ENCODE data around the gene HNRNPC. TPM values are rescaled to one million over a fixed set of nuclear protein-coding genes. Genes with fewer than 3 reads are reported as not detected.
"Not testable (repeated sequence)": the region's sequence is repeated elsewhere in the genome, so short reads cannot be mapped to it uniquely, and the experiment has no call there.

Gene HNRNPC
- total RNA-seq = 100 to 1,000 TPM; 658 to 677 TPM

DNA sequence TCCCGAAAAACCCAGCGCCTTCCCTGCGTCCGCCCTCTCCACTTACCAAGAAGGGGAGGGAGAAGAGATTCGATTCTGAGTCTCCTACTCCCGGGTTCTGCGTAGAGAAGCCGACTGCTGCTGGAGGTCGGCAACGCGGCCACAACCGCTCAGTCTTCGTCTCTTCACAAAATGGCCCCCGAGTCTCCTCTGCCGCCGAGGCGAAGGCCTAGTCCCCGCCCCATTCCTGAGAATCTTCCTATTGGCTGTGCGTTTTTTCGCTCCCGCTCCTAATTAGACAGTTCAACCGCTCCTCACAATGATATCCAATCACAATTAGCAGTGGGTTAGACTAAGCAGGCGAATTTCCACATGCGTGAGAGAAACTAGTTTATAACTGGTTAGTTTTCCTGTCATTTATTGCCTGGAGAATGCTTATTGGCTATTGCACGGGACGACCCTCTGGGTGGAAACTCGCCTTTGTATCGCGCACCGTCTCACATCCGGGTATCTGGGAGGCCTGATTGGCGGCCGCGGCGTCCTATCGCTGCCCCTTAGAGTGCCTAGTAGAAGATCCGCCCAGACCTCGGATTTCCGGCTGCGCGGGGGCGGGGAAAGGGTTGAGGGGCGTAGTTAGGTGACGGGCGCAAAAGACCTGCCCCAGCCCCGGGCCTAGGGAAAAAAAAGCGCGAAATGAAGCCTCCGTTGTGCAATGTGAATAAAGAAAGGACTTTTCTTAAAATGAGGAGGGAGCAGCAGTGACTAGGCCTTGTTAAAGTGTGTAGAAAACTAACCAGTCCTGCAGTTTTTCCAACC lies at the start of gene HNRNPC:
HNRNPC (minus strand) TSS at position 191 of the 795 bp plus-strand sequence. CDS start 35,249 bp downstream, outside the sequence.
- POLR2A ChIA-PET = interaction anchor here (0.8 to 1.5 kb wide), 3 partner anchors 15 to 168 kb away, joined by 3 to 6 read pairs (median 3); no protein-coding TSS in a partner anchor
- Mint-ChIP-seq H3K27me3 (no peaks in the 10 kb centered on the region), H3K9me3 (no peaks in the 10 kb centered on the region), H3K36me3 (peaks cover 30% of the 10 kb centered on the region), H3K4me3 (peak within 1 kb of the TSS; percentile 99), H3K27ac (peak within 1 kb of the TSS; percentile 100), H3K4me1 (peaks cover 38% of the 10 kb centered on the region)
- ATAC-seq (ENCODE audit: low read depth) = peak; percentile 92
- peak; percentile 100 for DNase-seq

DNA sequence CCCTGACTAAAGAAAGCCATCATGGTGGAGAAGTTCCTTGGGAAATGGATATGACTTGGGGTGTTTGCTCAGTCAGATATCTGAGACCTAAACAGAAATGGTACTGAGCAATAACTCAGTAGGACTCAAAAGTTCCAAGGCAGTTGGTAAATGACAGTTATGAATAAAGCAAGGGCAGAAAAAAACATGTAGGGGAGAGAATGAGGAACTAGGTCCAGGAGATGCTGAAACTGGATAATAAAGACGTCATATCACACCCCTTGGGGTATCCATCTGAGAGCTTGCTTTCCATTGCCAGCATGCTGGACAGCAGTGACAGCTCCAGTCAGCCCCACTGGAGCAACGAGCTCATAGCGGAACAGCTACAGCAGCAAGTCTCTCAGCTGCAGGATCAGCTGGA lies 48.2 kb upstream of the HNRNPC start:
- H3K4me1 Mint-ChIP-seq = peaks cover 6% of the 10 kb centered on the region
- no peak overlapping the region for H3K27ac Mint-ChIP-seq
- POLR2A ChIA-PET = no interaction called here
- no peak for ATAC-seq (ENCODE audit: low read depth)
- no peaks in the 10 kb centered on the region for H3K9me3 Mint-ChIP-seq
- H3K36me3 Mint-ChIP-seq = no peaks in the 10 kb centered on the region
- H3K27me3 Mint-ChIP-seq = peaks cover 24% of the 10 kb centered on the region
- no peak overlapping the region for H3K4me3 Mint-ChIP-seq
- no peak for DNase-seq

DNA sequence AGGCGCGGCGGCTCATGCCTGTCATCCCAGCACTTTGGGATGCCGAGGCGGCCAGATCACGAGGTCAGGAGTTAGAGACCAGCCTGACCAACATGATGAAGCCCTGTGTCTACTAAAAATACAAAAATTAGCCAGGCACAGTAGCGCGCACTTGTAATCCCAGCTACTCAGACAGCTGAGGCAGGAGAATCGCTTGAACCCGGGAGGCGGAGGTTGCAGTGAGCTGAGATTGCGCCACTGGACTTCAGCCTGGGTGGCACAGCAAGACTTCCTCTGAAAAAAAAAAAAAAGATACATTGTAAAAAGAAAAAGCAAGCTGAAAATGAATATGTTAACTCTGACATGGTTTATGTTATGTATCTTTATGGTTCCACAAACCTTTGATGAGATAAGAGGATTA lies 44.3 kb upstream of the HNRNPC start:
- ATAC-seq (ENCODE audit: low read depth) = no peak
- H3K4me1 Mint-ChIP-seq = peaks cover 7% of the 10 kb centered on the region
- no peak overlapping the region for H3K4me3 Mint-ChIP-seq
- no peak overlapping the region for H3K27ac Mint-ChIP-seq
- peaks cover 2% of the 10 kb centered on the region for H3K9me3 Mint-ChIP-seq
- no peaks in the 10 kb centered on the region for H3K36me3 Mint-ChIP-seq
- no peak for DNase-seq
- H3K27me3 Mint-ChIP-seq = peaks cover 19% of the 10 kb centered on the region
- POLR2A ChIA-PET = interaction anchor here (0.9 kb wide), 1 partner anchor 164 kb away, joined by 3 read pairs; no protein-coding TSS in a partner anchor

DNA sequence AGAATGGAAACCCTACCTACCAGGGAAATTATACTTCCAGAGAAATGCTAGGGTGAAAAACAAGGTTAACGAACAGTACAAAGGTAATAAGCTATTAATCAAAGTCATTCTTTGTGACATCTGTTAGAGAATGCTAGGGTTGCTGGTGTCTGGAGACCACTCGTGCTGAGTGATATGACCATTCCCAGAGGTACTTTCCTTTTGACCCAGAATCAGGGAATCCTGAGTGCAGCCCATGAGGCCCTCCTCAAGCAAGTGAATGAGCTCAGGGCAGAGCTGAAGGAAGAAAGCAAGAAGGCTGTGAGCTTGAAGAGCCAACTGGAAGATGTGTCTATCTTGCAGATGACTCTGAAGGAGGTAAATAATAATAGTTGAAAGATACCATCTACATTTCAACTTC lies 42.4 kb upstream of the HNRNPC start:
- no peak overlapping the region for H3K27ac Mint-ChIP-seq
- no peak for DNase-seq
- ATAC-seq (ENCODE audit: low read depth) = no peak
- H3K27me3 Mint-ChIP-seq = peaks cover 17% of the 10 kb centered on the region
- POLR2A ChIA-PET = no interaction called here
- peaks cover 2% of the 10 kb centered on the region for H3K9me3 Mint-ChIP-seq
- H3K4me1 Mint-ChIP-seq = peaks cover 14% of the 10 kb centered on the region
- no peak overlapping the region for H3K4me3 Mint-ChIP-seq
- no peaks in the 10 kb centered on the region for H3K36me3 Mint-ChIP-seq

DNA sequence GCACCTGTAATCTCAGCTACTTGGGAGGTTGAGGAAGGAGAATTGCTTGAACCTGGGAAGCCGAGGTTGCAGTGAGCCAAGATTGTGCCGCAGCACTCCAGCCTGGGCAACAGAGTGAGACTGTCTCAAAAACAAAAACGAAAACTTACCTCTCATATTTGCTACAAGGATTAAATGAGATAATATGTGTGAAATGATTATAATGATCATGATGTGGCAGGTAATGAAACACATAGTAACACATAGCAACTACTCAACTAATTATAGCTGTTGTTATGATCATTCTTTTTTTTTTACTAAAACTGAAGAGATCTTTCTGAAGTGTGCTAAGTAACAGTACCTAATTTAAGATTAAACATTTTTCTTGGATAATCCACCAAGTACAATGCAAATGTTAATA lies 40.7 kb upstream of the HNRNPC start:
- Mint-ChIP-seq H3K9me3 (peaks cover 2% of the 10 kb centered on the region), H3K27me3 (peaks cover 18% of the 10 kb centered on the region), H3K27ac (no peak overlapping the region), H3K4me1 (peaks cover 14% of the 10 kb centered on the region), H3K36me3 (no peaks in the 10 kb centered on the region), H3K4me3 (no peak overlapping the region)
- POLR2A ChIA-PET = no interaction called here
- no peak for DNase-seq
- no peak for ATAC-seq (ENCODE audit: low read depth)

DNA sequence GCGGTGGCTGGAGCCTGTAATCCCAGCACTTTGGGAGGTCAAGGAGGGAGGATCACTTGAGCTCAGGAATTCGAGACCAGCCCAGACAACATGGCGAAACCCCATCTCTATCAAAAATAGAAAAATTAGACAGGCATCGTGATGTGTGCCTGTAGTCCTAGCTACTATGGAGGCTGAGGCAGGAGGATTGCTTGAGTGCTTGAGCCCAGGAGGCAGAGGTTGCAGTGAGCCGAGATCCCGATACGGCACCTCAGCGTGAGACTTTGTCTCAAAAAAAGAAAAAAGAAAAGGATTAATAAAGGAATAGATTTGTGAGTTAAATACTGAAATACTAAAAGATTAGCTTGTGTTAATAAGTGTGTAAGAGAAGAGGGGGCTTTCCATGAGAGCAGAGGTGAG lies 40.0 kb upstream of the HNRNPC start:
- Mint-ChIP-seq H3K9me3 (peaks cover 2% of the 10 kb centered on the region), H3K4me3 (peak overlapping the region; percentile 76)
- POLR2A ChIA-PET = interaction anchor here (0.6 kb wide), 1 partner anchor 1982 kb away, joined by 3 read pairs; no protein-coding TSS in a partner anchor

DNA sequence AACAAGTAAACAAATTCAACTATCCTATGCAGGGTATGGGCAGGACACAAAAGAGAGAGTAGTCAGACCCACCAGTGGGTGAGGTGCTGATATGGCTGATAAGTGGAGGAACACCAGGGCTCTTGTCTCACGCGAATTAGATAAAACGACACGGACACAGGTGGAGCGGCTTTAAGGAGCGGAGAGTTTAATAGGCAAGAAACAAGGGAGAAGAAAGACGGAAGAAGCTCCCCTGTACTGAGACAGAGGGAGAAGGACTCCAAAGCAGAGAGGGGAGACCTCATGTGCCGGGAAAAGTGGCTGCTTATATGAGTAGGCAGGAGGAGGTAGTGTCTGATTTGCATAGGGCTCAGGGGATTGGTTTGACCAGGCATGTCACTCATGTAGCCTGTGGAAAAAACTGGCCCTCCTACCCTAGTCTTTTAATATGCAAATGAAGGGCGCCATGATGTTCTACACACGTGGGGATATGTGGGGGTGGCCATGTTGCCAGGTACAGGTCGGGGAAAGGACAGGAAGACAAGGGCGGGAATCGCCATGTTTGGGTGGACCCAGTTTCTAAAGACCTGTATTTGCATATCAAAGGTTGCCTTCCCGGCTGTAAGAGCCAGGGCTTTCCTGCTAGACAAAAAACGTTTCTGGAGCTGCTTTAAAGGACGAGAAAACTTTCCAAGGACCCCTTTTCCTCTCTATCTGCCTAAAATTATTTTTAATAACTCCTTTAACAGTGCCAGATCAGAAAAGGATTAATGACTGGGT lies 39.4 kb upstream of the HNRNPC start:
- peak; percentile 93 for ATAC-seq (ENCODE audit: low read depth)
- peaks cover 22% of the 10 kb centered on the region for H3K27me3 Mint-ChIP-seq
- H3K36me3 Mint-ChIP-seq = no peaks in the 10 kb centered on the region
- peak overlapping the region; percentile 76 for H3K4me3 Mint-ChIP-seq
- H3K4me1 Mint-ChIP-seq = peaks cover 14% of the 10 kb centered on the region
- DNase-seq = peak; percentile 63
- H3K27ac Mint-ChIP-seq = peak overlapping the region; percentile 21
- H3K9me3 Mint-ChIP-seq = peaks cover 2% of the 10 kb centered on the region
- POLR2A ChIA-PET = interaction anchor here (0.6 kb wide), 1 partner anchor 1982 kb away, joined by 3 read pairs; no protein-coding TSS in a partner anchor

More for the DNA sequence above, 40.0 kb upstream of the HNRNPC start:
- H3K27me3 Mint-ChIP-seq = peaks cover 22% of the 10 kb centered on the region
- ATAC-seq (ENCODE audit: low read depth) = no peak
- H3K4me1 Mint-ChIP-seq = peaks cover 14% of the 10 kb centered on the region
- no peaks in the 10 kb centered on the region for H3K36me3 Mint-ChIP-seq
- peak overlapping the region; percentile 11 for H3K27ac Mint-ChIP-seq
- DNase-seq = no peak

DNA sequence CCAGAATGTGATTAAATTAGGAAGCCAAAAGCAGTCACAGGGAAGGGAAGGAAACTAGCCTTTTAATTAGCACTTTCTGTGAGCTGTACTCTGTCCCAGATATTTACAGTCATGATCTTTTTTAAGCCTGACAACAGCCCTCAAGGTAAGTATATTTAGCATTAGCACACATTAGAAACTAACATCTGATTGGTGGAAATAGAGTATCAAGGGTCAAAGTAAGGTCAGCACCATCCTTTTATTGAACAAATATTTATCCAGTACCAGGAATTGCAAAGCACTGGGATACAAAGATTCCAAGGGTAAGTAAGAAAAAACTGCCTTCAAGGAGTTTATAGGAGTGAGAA lies 38.9 kb upstream of the HNRNPC start:
- Mint-ChIP-seq H3K4me1 (peaks cover 14% of the 10 kb centered on the region), H3K4me3 (peak overlapping the region; percentile 76), H3K36me3 (no peaks in the 10 kb centered on the region), H3K27ac (no peak overlapping the region), H3K27me3 (peaks cover 21% of the 10 kb centered on the region), H3K9me3 (peaks cover 2% of the 10 kb centered on the region)
- no peak for ATAC-seq (ENCODE audit: low read depth)
- no peak for DNase-seq
- POLR2A ChIA-PET = no interaction called here

DNA sequence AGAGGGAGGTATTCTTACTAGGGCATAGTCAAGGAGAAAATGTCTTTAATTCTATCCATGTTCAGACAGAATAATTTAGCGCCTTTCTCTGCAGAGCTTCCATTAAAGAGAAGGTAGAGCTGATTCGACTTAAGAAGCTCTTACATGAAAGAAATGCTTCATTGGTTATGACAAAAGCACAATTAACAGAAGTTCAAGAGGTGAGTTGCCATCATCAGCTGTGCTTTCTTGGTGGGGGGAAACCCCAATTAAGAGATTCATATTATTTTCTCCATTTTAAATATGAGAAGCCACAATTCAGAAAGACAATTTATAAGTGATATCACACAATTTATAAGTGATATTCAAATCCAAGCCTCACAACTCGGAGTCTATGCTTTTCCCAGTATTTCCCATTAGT lies 38.4 kb upstream of the HNRNPC start:
- H3K27me3 Mint-ChIP-seq = peaks cover 21% of the 10 kb centered on the region
- no peak for DNase-seq
- ATAC-seq (ENCODE audit: low read depth) = no peak
- H3K27ac Mint-ChIP-seq = no peak overlapping the region
- H3K4me1 Mint-ChIP-seq = peaks cover 14% of the 10 kb centered on the region
- H3K4me3 Mint-ChIP-seq = no peak overlapping the region
- peaks cover 2% of the 10 kb centered on the region for H3K9me3 Mint-ChIP-seq
- no peaks in the 10 kb centered on the region for H3K36me3 Mint-ChIP-seq
- POLR2A ChIA-PET = no interaction called here

DNA sequence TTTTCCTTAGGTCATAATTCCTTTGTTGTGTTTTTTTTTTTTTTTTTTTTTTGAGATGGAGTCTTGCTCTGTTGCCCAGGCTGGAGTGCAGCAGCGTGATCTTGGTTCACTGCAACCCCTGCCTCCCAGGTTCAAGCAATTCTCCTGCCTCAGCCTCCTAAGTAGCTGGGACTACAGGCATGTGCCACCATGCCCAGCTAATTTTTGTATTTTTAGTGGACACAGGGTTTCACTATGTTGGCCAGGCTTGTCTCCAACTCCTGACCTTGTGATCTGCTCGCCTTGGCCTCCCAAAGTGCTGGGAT lies 33.5 kb upstream of the HNRNPC start:
- peaks cover 49% of the 10 kb centered on the region for H3K27me3 Mint-ChIP-seq

DNA sequence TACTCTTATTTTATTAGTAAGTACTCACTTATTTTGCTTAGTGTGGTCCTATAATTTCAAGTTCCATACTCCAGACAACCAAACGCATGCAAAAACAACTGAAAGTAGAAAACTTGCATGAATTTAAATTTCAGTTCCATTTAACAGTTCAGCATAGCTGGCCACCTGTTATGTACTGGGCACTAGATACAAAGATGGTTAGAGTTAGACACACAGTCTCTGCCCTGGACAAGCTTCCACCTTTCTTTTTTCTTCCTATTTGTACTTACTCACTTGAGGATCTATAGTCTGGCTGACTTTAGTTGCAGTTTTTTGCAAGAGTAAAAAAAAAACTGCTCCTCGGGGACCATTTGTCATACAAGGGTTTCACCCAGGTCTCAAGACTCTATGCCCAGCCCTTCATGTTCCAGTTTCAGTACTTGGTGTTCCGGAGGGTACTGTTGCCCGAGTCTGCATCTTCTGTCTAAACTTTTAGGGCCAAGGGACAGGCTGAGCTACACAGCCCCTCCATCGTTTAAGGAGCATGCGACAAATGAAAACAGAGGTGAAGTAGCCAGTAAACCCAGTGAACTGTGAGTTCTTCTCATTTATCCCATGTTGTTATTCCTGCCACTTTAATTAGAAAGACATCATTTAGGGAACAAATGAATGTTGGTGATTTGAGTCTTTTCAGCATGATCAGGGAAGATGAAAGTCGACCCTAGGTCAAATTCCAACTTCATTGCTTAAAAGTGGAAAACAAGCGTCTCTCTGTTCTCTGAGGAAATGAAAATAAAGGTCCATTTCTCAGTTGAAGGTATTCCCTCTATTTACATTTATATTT lies 33.0 kb upstream of the HNRNPC start:
- no peak overlapping the region for H3K27ac Mint-ChIP-seq
- no peak overlapping the region for H3K4me3 Mint-ChIP-seq
- POLR2A ChIA-PET = no interaction called here
- no peak for DNase-seq
- no peaks in the 10 kb centered on the region for H3K9me3 Mint-ChIP-seq
- H3K36me3 Mint-ChIP-seq = no peaks in the 10 kb centered on the region
- H3K27me3 Mint-ChIP-seq = peaks cover 53% of the 10 kb centered on the region
- peaks cover 5% of the 10 kb centered on the region for H3K4me1 Mint-ChIP-seq
- no peak for ATAC-seq (ENCODE audit: low read depth)

More for the DNA sequence above, 33.5 kb upstream of the HNRNPC start:
- POLR2A ChIA-PET; H3K27ac Mint-ChIP-seq; DNase-seq; H3K36me3 Mint-ChIP-seq; ATAC-seq (ENCODE audit: low read depth); H3K4me1 Mint-ChIP-seq; H3K9me3 Mint-ChIP-seq; H3K4me3 Mint-ChIP-seq: not testable (repeated sequence)

DNA sequence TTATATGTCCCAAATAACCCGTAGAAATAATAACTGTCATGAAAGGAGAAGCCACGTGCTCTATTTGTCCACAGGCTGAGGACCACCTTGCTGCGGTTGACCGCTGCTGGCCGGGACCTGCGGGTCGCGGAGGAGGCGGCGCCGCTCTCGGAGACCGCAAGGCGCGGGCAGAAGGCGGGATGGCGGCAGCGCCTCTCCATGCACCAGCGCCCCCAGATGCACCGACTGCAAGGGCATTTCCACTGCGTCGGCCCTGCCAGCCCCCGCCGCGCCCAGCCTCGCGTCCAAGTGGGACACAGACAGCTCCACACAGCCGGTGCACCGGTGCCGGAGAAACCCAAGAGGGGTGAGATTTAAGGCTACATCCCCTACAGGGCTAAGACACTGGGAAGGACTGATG lies 31.6 kb upstream of the HNRNPC start:
- no peaks in the 10 kb centered on the region for H3K36me3 Mint-ChIP-seq
- peak; percentile 39 for ATAC-seq (ENCODE audit: low read depth)
- H3K4me1 Mint-ChIP-seq = peaks cover 5% of the 10 kb centered on the region
- H3K27ac Mint-ChIP-seq = no peak overlapping the region
- POLR2A ChIA-PET = no interaction called here
- DNase-seq = peak; percentile 39
- H3K4me3 Mint-ChIP-seq = no peak overlapping the region
- peaks cover 51% of the 10 kb centered on the region for H3K27me3 Mint-ChIP-seq
- H3K9me3 Mint-ChIP-seq = no peaks in the 10 kb centered on the region

DNA sequence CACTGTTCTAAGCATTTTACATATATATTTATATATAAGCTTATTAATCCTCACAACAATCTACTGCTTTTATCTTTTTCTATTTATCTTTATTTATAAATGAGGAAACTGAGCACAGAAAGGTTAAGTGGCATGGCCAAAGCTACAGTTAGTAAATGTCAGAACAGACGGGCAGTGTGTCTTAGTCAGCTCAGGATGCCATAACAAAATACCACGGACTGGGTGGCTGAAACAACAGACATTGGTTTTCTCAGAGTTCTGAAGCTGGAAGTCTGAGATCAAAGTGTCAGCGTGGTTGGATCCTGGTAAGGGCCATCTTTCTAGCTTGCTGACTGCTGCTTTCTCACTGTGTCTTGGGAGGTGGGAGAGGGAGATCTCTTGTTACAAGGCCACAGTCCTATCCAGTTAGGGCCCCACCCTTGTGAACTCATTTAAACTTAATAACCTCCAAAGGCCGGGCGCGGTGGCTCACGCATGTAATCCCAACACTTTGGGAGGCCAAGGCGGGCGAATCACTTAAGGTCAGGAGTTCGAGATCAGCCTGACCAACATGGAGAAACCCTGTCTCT lies 30.4 kb upstream of the HNRNPC start:
- Mint-ChIP-seq H3K27me3 (peaks cover 47% of the 10 kb centered on the region), H3K27ac (no peak overlapping the region), H3K36me3 (no peaks in the 10 kb centered on the region), H3K9me3 (no peaks in the 10 kb centered on the region), H3K4me3 (no peak overlapping the region), H3K4me1 (peaks cover 5% of the 10 kb centered on the region)
- POLR2A ChIA-PET = interaction anchor here (0.5 kb wide), 1 partner anchor 526 kb away, joined by 4 read pairs; no protein-coding TSS in a partner anchor
- DNase-seq (no peak), ATAC-seq (ENCODE audit: low read depth) (no peak)
